ENCODE measurements around the gene NXN. TPM values are rescaled to one million over a fixed set of nuclear protein-coding genes. Genes with fewer than 3 reads are reported as not detected.
"Not testable (repeated sequence)": the region's sequence is repeated elsewhere in the genome, so short reads cannot be mapped to it uniquely, and the experiment has no call there.

Gene NXN
- total RNA-seq, 6 experiments from 2014 or later: 2.7 to 9.5 (median 8.0) TPM

DNA sequence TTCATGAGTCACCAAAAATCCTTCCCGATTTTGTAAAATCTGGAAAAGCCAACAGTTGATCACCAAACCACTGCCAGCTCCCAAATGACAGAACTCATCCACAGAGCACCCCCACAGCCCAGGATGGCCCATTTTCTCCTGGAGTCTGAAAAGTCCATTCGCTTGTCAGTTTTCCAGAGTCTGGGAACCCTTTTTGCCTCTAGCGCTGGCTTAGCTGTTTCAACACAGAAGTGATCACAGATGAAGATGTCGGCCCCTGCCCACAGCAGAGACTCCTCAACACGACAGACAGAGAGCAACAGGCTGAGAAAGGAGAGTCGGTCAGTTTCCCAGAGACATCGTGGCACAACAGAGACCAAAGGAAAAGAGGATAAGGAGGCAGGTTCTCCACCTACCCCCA is 66.4 kb downstream of the NXN start:
- DNase-seq (no peak), ATAC-seq (no peak)
- peaks cover 0 to 32% (median 0%) of the 10 kb centered on the region in 4 donors for H3K4me1 ChIP-seq
- H3K27ac ChIP-seq: no peak overlapping the region
- no peaks in the 10 kb centered on the region for H3K9me3 ChIP-seq
- TF ChIP-seq POLR2A (IDR thresholded peaks at IDR 0.05): no peak
- TF ChIP-seq, protein P1, sequence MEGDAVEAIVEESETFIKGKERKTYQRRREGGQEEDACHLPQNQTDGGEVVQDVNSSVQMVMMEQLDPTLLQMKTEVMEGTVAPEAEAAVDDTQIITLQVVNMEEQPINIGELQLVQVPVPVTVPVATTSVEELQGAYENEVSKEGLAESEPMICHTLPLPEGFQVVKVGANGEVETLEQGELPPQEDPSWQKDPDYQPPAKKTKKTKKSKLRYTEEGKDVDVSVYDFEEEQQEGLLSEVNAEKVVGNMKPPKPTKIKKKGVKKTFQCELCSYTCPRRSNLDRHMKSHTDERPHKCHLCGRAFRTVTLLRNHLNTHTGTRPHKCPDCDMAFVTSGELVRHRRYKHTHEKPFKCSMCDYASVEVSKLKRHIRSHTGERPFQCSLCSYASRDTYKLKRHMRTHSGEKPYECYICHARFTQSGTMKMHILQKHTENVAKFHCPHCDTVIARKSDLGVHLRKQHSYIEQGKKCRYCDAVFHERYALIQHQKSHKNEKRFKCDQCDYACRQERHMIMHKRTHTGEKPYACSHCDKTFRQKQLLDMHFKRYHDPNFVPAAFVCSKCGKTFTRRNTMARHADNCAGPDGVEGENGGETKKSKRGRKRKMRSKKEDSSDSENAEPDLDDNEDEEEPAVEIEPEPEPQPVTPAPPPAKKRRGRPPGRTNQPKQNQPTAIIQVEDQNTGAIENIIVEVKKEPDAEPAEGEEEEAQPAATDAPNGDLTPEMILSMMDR (IDR thresholded peaks at IDR 0.05): no peak
- intact Hi-C loops (cut with DNase I): no loop called here
- 83% methylated on average over 5 of the region's 7 CpGs for WGBS (ENCODE audit: insufficient coverage, low coverage, low lambda C conversion rate, missing lambda C conversion rate)
- H3K27me3 ChIP-seq: no peaks in the 10 kb centered on the region
- no peak overlapping the region for H3K4me3 ChIP-seq
- H3K36me3 ChIP-seq: no peaks in the 10 kb centered on the region

DNA sequence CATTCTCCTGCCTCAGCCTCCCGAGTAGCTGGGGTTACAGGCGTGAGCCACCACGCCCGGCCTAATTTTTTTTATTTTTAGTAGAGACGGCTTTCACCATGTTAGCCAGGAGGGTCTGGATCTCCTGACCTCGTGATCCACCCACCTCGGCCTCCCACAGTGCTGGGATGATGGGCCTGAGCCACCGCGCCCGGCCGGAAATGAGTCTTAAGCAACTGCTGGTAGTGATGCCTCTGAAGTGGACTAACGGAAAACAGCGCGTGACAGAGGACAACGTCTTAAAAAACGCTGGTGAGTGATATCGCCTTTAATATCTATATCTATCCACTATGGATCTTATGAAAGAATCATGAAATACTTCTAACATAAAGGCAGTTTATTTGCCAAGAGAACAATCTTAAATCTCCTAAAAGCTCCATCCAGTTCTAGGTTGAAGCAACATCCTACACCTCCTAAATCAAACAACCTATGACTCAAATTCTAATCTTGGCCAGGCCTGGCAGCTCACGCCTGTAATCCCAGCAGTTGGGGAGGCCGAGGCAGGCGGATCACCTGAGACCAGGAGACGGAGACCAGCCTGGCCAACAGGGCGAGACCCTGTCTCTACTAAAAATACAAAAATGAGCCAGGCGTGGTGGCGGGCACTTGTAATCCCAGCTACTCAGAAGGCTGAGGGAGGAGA is 69.8 kb downstream of the NXN start:
- H3K27ac ChIP-seq: peak overlapping the region; percentile 54 to 80 (median 76)
- peak in 2 of 3 donors; percentile 41 to 66 for DNase-seq

DNA sequence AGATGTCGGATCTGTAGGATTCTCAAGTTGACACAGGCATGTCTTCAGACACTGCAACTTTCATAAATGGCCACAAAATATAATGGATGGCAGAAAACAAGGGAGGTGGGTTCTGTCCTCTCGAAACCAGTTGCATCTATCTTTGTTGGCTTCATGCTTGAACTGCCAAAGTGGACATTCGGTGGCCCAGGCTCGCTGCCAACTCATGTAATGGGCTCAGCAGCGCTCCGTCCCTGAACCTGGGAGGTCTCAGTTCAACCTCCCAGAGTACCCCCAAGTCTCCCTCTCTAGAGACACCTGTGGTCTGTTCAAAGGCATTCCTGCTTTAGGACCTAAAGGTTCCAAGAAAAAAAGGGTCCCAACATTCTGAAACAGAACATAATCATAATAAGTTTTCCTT is 71.9 kb downstream of the NXN start:
- Histone ChIP-seq H3K4me3 (no peak overlapping the region), H3K27ac (peak overlapping the region in 1 of 3 donors; percentile 80), H3K27me3 (no peaks in the 10 kb centered on the region), H3K36me3 (no peaks in the 10 kb centered on the region), H3K9me3 (no peaks in the 10 kb centered on the region), H3K4me1 (peaks cover 0 to 37% (median 0%) of the 10 kb centered on the region in 4 donors)
- ATAC-seq: no peak
- intact Hi-C loops (cut with DNase I): no loop called here
- TF ChIP-seq, protein P1 (IDR thresholded peaks at IDR 0.05): no peak
- no peak for TF ChIP-seq POLR2A (IDR thresholded peaks at IDR 0.05)
- peak in 1 of 3 donors; percentile 61 for DNase-seq
- WGBS (ENCODE audit: insufficient coverage, low coverage, low lambda C conversion rate, missing lambda C conversion rate): 63% methylated on average over 2 of the region's 6 CpGs

More for the DNA sequence above, 69.8 kb downstream of the NXN start:
- H3K9me3 ChIP-seq: no peaks in the 10 kb centered on the region
- intact Hi-C loops (cut with DNase I): no loop called here
- H3K27me3 ChIP-seq: no peaks in the 10 kb centered on the region
- H3K4me1 ChIP-seq: peaks cover 0 to 42% (median 0%) of the 10 kb centered on the region in 4 donors
- 70% methylated on average over 22 of the region's 24 CpGs for WGBS (ENCODE audit: insufficient coverage, low coverage, low lambda C conversion rate, missing lambda C conversion rate)
- peak; percentile 56 to 72 (median 66) for ATAC-seq
- H3K36me3 ChIP-seq: no peaks in the 10 kb centered on the region
- TF ChIP-seq, protein P1 (IDR thresholded peaks at IDR 0.05): no peak
- TF ChIP-seq POLR2A (IDR thresholded peaks at IDR 0.05): no peak
- H3K4me3 ChIP-seq: peak overlapping the region; percentile 9 to 51 (median 36)

DNA sequence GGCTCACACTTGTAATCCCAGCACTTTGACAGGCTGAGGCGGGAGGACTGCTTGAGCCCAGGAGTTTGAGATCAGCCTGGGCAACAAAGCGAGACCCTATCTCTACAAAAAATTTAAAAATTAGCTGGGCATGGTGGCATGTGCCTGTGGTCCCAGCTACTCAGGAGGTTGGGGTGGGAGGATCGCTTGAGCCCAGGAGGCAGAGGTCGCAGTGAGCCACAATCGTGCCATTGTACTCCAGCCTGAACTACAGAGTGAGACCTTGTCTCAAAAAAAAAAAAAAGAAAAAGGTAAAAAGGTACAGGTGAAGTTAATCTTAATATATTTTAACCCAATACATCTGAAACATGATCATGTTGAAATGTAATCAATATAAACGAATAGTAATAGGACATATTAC is 73.9 kb downstream of the NXN start:
- ATAC-seq; intact Hi-C loops (cut with DNase I); H3K9me3 ChIP-seq; DNase-seq; H3K27ac ChIP-seq; H3K27me3 ChIP-seq; H3K4me3 ChIP-seq; H3K36me3 ChIP-seq: not testable (repeated sequence)
- H3K4me1 ChIP-seq: peaks cover 0 to 18% (median 0%) of the 10 kb centered on the region in 4 donors
- 68% methylated on average over 4 of the region's 6 CpGs for WGBS (ENCODE audit: insufficient coverage, low coverage, low lambda C conversion rate, missing lambda C conversion rate)

- intact Hi-C loops (cut with DNase I): no loop called here
- WGBS (ENCODE audit: insufficient coverage, low coverage, low lambda C conversion rate, missing lambda C conversion rate): 75% methylated on average over 12 of the region's 34 CpGs
Observed at GRCh38 chr17:903691-904481, 75.7 kb downstream of the NXN start.

More at GRCh38 chr17:903691-904481, 75.7 kb downstream of the NXN start:
- DNase-seq: no peak
- Histone ChIP-seq H3K27me3 (no peaks in the 10 kb centered on the region), H3K4me3 (no peak overlapping the region), H3K4me1 (peaks cover 0 to 16% (median 0%) of the 10 kb centered on the region in 4 donors), H3K36me3 (no peaks in the 10 kb centered on the region), H3K9me3 (no peaks in the 10 kb centered on the region), H3K27ac (no peak overlapping the region)
- no peak for ATAC-seq
- TF ChIP-seq POLR2A (IDR thresholded peaks at IDR 0.05): no peak
- TF ChIP-seq, protein P1 (IDR thresholded peaks at IDR 0.05): no peak
